HL-60 (cell line): ENCODE measurements around the gene ST7.
"Not testable (repeated sequence)": the region's sequence is repeated elsewhere in the genome, so short reads cannot be mapped to it uniquely, and the experiment has no call there.

Experiments
- DNase-seq, 2 experiments: peaks; one replicate each; pipeline ENCODE4 v3.0.0-alpha.2; 2010 to 2020; ENCODE audit warnings: low read depth in 1 of 2, low spot score in 1 of 2
- H3K27ac ChIP-seq: fragments of 250-450 bp; sonication (Bioruptor Pico); replicated peaks from 2 replicates; pipeline ENCODE4 v1.5.1; 2020; ENCODE audit warnings: mild to moderate bottlenecking, moderate library complexity
- H3K27me3 ChIP-seq: fragments of 250-450 bp; sonication (Bioruptor Pico); 2 replicates; pipeline ENCODE4 v1.5.1; 2021; ENCODE audit warnings: mild to moderate bottlenecking, moderate library complexity; ENCODE audit not compliant: insufficient read depth, poor library complexity, severe bottlenecking
- H3K4me3 ChIP-seq: replicated peaks from 2 replicates; pipeline ENCODE4 v1.5.1; 2011; ENCODE audit warnings: mild to moderate bottlenecking, control low read depth, low read length; ENCODE audit not compliant: insufficient read depth
- GABPA ChIP-seq: IDR thresholded peaks from 2 replicates; pipeline ENCODE4 v1.6.1; 2012; ENCODE audit warnings: low read depth
- POLR2AphosphoS5 ChIP-seq: IDR thresholded peaks from 2 replicates; pipeline ENCODE4 v1.6.1; 2012; ENCODE audit warnings: low read depth
- SPI1 ChIP-seq: IDR thresholded peaks from 2 replicates; pipeline ENCODE4 v1.6.1; 2012; ENCODE audit warnings: low read depth, mild to moderate bottlenecking, borderline replicate concordance
- TF ChIP-seq, protein P1 (sequence below): IDR thresholded peaks from 2 replicates; pipeline ENCODE4 v1.6.1; 2012; ENCODE audit warnings: low read depth; ENCODE audit not compliant: insufficient replicate concordance
- TF ChIP-seq, protein P2 (sequence below): IDR thresholded peaks from one replicate; pipeline ENCODE4 v1.5.1; 2011; ENCODE audit warnings: low read length, control low read depth, inconsistent platforms; ENCODE audit not compliant: insufficient read depth

ST7 gene

DNA sequence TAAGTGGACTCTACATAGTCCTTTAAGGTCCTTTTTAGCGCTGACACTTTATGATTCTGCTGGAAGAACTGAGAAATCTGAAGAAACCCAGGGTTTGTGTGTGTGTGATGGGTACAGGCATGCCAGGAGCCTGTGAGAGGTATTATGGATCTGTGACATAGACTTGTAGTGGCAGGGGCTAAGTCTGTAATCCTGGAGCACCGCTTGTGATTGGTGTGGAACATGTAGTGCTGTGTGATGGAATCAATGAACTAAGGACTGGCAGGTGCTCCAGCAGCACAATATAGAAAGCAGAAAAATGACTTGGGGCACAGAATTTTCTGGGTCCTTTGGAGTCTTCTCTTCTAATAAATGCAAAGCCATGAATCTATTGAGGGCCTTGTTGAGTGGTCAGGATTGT, 163.9 kb downstream of the ST7 start:
- no peak overlapping the region for H3K27ac ChIP-seq

GRCh38 chr7:117118579-117119180, 165.4 kb downstream of the ST7 start:
- TF ChIP-seq, protein P1, sequence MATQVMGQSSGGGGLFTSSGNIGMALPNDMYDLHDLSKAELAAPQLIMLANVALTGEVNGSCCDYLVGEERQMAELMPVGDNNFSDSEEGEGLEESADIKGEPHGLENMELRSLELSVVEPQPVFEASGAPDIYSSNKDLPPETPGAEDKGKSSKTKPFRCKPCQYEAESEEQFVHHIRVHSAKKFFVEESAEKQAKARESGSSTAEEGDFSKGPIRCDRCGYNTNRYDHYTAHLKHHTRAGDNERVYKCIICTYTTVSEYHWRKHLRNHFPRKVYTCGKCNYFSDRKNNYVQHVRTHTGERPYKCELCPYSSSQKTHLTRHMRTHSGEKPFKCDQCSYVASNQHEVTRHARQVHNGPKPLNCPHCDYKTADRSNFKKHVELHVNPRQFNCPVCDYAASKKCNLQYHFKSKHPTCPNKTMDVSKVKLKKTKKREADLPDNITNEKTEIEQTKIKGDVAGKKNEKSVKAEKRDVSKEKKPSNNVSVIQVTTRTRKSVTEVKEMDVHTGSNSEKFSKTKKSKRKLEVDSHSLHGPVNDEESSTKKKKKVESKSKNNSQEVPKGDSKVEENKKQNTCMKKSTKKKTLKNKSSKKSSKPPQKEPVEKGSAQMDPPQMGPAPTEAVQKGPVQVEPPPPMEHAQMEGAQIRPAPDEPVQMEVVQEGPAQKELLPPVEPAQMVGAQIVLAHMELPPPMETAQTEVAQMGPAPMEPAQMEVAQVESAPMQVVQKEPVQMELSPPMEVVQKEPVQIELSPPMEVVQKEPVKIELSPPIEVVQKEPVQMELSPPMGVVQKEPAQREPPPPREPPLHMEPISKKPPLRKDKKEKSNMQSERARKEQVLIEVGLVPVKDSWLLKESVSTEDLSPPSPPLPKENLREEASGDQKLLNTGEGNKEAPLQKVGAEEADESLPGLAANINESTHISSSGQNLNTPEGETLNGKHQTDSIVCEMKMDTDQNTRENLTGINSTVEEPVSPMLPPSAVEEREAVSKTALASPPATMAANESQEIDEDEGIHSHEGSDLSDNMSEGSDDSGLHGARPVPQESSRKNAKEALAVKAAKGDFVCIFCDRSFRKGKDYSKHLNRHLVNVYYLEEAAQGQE, result no peak
- TF ChIP-seq POLR2AphosphoS5 (no peak), SPI1 (no peak), GABPA (no peak)
- TF ChIP-seq, protein P2, sequence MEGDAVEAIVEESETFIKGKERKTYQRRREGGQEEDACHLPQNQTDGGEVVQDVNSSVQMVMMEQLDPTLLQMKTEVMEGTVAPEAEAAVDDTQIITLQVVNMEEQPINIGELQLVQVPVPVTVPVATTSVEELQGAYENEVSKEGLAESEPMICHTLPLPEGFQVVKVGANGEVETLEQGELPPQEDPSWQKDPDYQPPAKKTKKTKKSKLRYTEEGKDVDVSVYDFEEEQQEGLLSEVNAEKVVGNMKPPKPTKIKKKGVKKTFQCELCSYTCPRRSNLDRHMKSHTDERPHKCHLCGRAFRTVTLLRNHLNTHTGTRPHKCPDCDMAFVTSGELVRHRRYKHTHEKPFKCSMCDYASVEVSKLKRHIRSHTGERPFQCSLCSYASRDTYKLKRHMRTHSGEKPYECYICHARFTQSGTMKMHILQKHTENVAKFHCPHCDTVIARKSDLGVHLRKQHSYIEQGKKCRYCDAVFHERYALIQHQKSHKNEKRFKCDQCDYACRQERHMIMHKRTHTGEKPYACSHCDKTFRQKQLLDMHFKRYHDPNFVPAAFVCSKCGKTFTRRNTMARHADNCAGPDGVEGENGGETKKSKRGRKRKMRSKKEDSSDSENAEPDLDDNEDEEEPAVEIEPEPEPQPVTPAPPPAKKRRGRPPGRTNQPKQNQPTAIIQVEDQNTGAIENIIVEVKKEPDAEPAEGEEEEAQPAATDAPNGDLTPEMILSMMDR, result no peak
- no peak for DNase-seq
- Histone ChIP-seq H3K4me3 (no peak overlapping the region), H3K27ac (no peak overlapping the region), H3K27me3 (no peaks in the 10 kb centered on the region)

More for the DNA sequence above, 163.9 kb downstream of the ST7 start:
- Histone ChIP-seq H3K27me3 (no peaks in the 10 kb centered on the region), H3K4me3 (no peak overlapping the region)
- TF ChIP-seq SPI1, result no peak
- TF ChIP-seq, protein P2, result no peak
- no peak for TF ChIP-seq GABPA
- no peak for TF ChIP-seq POLR2AphosphoS5
- TF ChIP-seq, protein P1, result no peak
- DNase-seq, result no peak

GRCh38 chr7:117119192-117119924, 166.1 kb downstream of the ST7 start:
- Histone ChIP-seq H3K27ac (no peak overlapping the region), H3K27me3 (no peaks in the 10 kb centered on the region), H3K4me3 (no peak overlapping the region)
- peak; percentile 40 to 82 for DNase-seq
- TF ChIP-seq, protein P2, result peak; percentile 63
- no peak for TF ChIP-seq GABPA
- TF ChIP-seq, protein P1, result no peak
- no peak for TF ChIP-seq SPI1
- TF ChIP-seq POLR2AphosphoS5, result no peak

GRCh38 chr7:117120321-117120720, 167.0 kb downstream of the ST7 start:
- H3K27ac ChIP-seq, DNase-seq, H3K27me3 ChIP-seq, H3K4me3 ChIP-seq: not testable (repeated sequence)

DNA sequence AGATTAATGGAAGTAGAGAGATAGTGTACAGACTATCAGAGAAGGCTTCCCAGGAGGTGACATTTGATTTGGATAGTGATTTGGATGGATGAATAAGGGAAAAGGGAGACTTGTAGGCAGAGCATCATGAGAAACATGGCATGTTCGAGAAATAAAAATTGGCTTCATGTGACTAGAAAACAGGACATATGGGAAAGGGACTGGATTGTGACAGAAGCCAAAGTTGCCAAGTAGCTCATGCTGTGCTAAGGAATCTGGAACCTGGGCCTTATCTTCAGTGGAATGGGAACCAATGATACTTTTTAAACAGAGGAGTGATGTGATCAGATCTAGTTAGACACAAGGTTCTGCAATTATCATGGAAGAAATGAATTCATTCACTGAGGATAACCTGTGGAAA, 168.7 kb downstream of the ST7 start:
- not testable (repeated sequence) for DNase-seq, H3K27me3 ChIP-seq, H3K27ac ChIP-seq, H3K4me3 ChIP-seq
